Suprapubic skin (tissue), 4 donors: ENCODE results near the gene KANSL1. TPM values are rescaled to one million over a fixed set of nuclear protein-coding genes. Genes with fewer than 3 reads are reported as not detected.

Experiments used
- DNase-seq, 2 donors: peaks; one replicate each; pipeline ENCODE4 v3.0.0-alpha.2; 2019; ENCODE audit warnings: low spot score in 2 of 2
- H3K27ac ChIP-seq: fragments of 200-600 bp; sonication (generic); one replicate; pipeline ENCODE4 v1.5.1; 2019
- H3K27me3 ChIP-seq: fragments of 200-600 bp; sonication (generic); one replicate; pipeline ENCODE4 v1.5.1; 2019
- H3K36me3 ChIP-seq: fragments of 200-600 bp; sonication (generic); one replicate; pipeline ENCODE4 v1.5.1; 2019
- H3K4me1 ChIP-seq: fragments of 200-600 bp; sonication (generic); one replicate; pipeline ENCODE4 v1.5.1; 2019
- H3K4me3 ChIP-seq: fragments of 200-600 bp; sonication (generic); one replicate; pipeline ENCODE4 v1.5.1; 2019; ENCODE audit warnings: mild to moderate bottlenecking
- H3K9me3 ChIP-seq: fragments of 200-600 bp; sonication (generic); one replicate; pipeline ENCODE4 v1.5.1; 2019
- EP300 ChIP-seq: sonication (generic); formaldehyde crosslinking; IDR thresholded peaks from one replicate; pipeline ENCODE4 v1.6.1; 2017; ENCODE audit warnings: antibody characterized with exemption
- POLR2A ChIP-seq, 2 donors: fragments of 450-650 bp; IDR thresholded peaks; one replicate each; pipeline ENCODE4 v1.6.1; 2017; ENCODE audit warnings: antibody characterized with exemption in 2 of 2, mild to moderate bottlenecking in 2 of 2, moderate library complexity in 2 of 2
- POLR2AphosphoS5 ChIP-seq, 3 donors: sonication (generic); formaldehyde crosslinking; IDR thresholded peaks; one replicate each; pipeline ENCODE4 v1.6.1; 2017; ENCODE audit warnings: antibody characterized with exemption in 3 of 3
- WGBS: methylation state at CpG from one replicate; pipeline ENCODE4 v1.1.5; 2018; 5-methylcytosine and 5-hydroxymethylcytosine counted together
- total RNA-seq, 4 donors: library from RNA; depleted of rRNA; stranded (reverse); fragments of >200 nt; gene quantifications; one replicate each; pipeline ENCODE4 v1.1.0, GENCODE V29; 2016
- TF ChIP-seq, protein P1 (sequence below), 2 donors: fragments of 200-600 bp in 1 of 2; fragments of 450-650 bp in 1 of 2; sonication (generic) in 1 of 2; IDR thresholded peaks; one replicate each; pipeline ENCODE4 v1.5.1; 2016 to 2019; ENCODE audit warnings: antibody characterized with exemption in 2 of 2, mild to moderate bottlenecking in 1 of 2, moderate library complexity in 1 of 2

The KANSL1 gene
- total RNA-seq, 4 donors from 2014 or later, result 68.2 to 187 (median 79.0) TPM

DNA sequence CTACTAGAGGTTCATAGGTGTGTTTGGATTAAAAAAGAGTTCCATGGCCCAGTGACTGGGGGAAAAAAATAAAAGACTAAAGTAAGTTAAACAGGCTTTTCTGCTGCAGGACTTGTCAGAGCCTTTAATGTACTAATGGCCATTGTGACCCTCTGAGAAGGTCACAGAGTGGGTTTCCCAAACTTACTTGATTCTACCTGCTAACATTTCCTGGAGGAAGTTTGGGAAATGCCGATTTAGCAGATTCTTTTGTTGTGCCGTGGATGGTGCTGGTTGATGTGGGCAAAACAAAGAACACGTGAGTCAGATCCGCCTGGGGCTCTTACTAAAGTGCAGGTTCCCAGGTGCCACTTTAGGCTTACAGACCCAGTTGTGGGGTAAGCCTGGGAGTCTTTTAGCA is 207.8 kb downstream of the KANSL1 start:
- Histone ChIP-seq H3K36me3 (no peaks in the 10 kb centered on the region), H3K9me3 (no peaks in the 10 kb centered on the region), H3K4me3 (no peak overlapping the region), H3K27me3 (no peaks in the 10 kb centered on the region), H3K4me1 (no peaks in the 10 kb centered on the region), H3K27ac (no peak overlapping the region)
- no peak for DNase-seq
- TF ChIP-seq POLR2A (IDR thresholded peaks at IDR 0.05), result no peak
- TF ChIP-seq, protein P1, sequence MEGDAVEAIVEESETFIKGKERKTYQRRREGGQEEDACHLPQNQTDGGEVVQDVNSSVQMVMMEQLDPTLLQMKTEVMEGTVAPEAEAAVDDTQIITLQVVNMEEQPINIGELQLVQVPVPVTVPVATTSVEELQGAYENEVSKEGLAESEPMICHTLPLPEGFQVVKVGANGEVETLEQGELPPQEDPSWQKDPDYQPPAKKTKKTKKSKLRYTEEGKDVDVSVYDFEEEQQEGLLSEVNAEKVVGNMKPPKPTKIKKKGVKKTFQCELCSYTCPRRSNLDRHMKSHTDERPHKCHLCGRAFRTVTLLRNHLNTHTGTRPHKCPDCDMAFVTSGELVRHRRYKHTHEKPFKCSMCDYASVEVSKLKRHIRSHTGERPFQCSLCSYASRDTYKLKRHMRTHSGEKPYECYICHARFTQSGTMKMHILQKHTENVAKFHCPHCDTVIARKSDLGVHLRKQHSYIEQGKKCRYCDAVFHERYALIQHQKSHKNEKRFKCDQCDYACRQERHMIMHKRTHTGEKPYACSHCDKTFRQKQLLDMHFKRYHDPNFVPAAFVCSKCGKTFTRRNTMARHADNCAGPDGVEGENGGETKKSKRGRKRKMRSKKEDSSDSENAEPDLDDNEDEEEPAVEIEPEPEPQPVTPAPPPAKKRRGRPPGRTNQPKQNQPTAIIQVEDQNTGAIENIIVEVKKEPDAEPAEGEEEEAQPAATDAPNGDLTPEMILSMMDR (IDR thresholded peaks at IDR 0.05), result no peak
- TF ChIP-seq POLR2AphosphoS5 (IDR thresholded peaks at IDR 0.05), result no peak
- no peak for TF ChIP-seq EP300
- 84% methylated on average over 4 of the region's 4 CpGs for WGBS

DNA sequence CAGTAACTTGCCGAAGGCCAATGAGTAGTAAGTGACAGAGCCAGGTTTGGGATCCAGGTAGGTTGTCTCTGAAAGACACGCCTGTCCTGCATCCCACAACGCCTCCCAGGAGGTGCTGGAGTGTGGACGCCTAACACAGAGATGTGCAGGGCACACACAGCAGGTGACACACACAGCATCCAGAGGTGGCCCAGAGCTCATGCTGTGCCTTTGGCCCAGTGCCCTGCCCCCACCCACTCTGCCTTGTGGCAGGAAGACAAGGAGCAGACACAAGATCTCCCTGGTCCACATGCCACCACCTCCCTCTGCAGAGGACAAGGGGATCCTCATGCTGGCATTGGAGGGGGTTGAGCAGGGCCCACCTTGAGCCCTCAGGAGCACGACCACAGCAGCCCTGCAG is 208.9 kb downstream of the KANSL1 start:
- WGBS, result 88% methylated on average over 3 of the region's 5 CpGs
- H3K27ac ChIP-seq, result no peak overlapping the region
- DNase-seq, result no peak
- H3K36me3 ChIP-seq, result no peaks in the 10 kb centered on the region
- TF ChIP-seq POLR2A (IDR thresholded peaks at IDR 0.05) (no peak), EP300 (no peak), POLR2AphosphoS5 (IDR thresholded peaks at IDR 0.05) (no peak)
- TF ChIP-seq, protein P1 (IDR thresholded peaks at IDR 0.05), result no peak
- no peaks in the 10 kb centered on the region for H3K9me3 ChIP-seq
- no peaks in the 10 kb centered on the region for H3K4me1 ChIP-seq
- no peaks in the 10 kb centered on the region for H3K27me3 ChIP-seq
- no peak overlapping the region for H3K4me3 ChIP-seq

DNA sequence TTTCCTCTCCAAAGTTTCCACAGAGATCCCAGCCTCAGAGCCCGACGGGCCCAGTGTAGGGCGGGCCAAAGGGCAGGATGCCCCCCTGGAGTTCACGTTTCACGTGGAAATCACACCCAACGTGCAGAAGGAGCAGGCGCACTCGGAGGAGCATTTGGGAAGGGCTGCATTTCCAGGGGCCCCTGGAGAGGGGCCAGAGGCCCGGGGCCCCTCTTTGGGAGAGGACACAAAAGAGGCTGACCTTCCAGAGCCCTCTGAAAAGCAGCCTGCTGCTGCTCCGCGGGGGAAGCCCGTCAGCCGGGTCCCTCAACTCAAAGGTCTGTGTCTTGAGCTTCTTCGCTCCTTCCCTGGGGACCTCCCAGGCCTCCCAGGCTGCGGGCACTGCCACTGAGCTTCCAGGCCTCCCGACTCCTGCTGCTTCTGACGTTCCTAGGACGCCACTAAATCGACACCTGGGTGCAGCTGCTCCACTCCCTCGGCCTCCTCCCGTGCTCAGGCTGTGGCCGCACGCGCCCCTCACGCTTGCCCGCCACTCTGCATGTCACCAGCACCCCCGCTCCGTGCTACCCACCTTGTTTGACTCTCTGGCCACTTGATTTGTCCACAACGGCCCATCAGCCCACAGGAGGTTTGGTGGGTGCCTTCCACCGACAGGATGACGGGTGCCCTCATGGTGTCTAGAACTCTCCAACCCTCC is 209.5 kb downstream of the KANSL1 start:
- WGBS, result 89% methylated on average over 17 of the region's 31 CpGs
- Histone ChIP-seq H3K36me3 (no peaks in the 10 kb centered on the region), H3K27ac (no peak overlapping the region), H3K27me3 (no peaks in the 10 kb centered on the region), H3K4me1 (no peaks in the 10 kb centered on the region), H3K9me3 (no peaks in the 10 kb centered on the region), H3K4me3 (no peak overlapping the region)
- DNase-seq, result no peak
- TF ChIP-seq EP300 (no peak), POLR2A (IDR thresholded peaks at IDR 0.05) (no peak)
- TF ChIP-seq, protein P1 (IDR thresholded peaks at IDR 0.05), result no peak

DNA sequence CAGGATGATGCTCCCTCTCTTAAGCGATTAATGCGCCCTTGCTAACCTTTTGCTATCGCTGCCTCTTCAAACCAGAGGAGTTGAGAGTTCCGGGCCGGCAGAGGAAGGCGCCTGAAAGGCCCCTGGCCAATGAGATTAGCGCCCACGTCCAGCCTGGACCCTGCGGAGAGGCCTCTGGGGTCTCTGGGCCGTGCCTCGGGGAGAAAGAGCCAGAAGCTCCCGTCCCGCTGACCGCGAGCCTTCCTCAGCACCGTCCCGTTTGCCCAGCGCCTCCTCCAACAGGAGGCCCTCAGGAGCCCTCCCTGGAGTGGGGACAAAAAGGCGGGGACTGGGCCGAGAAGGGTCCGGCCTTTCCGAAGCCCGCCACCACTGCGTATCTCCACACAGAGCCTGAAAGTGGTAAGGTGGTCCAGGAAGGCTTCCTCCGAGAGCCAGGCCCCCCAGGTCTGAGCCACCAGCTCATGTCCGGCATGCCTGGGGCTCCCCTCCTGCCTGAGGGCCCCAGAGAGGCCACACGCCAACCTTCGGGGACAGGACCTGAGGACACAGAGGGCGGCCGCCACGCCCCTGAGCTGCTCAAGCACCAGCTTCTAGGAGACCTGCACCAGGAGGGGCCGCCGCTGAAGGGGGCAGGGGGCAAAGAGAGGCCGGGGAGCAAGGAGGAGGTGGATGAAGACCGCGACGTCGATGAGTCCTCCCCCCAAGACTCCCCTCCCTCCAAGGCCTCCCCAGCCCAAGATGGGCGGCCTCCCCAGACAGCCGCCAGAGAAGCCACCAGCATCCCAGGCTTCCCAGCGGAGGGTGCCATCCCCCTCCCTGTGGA is 210.2 kb downstream of the KANSL1 start:
- Histone ChIP-seq H3K4me1 (no peaks in the 10 kb centered on the region), H3K27ac (no peak overlapping the region), H3K27me3 (no peaks in the 10 kb centered on the region), H3K36me3 (no peaks in the 10 kb centered on the region), H3K9me3 (no peaks in the 10 kb centered on the region), H3K4me3 (no peak overlapping the region)
- WGBS, result 94% methylated on average over 14 of the region's 41 CpGs
- TF ChIP-seq, protein P1 (IDR thresholded peaks at IDR 0.05), result no peak
- no peak for TF ChIP-seq POLR2AphosphoS5 (IDR thresholded peaks at IDR 0.05)
- TF ChIP-seq POLR2A (IDR thresholded peaks at IDR 0.05), result no peak
- TF ChIP-seq EP300, result no peak
- no peak for DNase-seq

DNA sequence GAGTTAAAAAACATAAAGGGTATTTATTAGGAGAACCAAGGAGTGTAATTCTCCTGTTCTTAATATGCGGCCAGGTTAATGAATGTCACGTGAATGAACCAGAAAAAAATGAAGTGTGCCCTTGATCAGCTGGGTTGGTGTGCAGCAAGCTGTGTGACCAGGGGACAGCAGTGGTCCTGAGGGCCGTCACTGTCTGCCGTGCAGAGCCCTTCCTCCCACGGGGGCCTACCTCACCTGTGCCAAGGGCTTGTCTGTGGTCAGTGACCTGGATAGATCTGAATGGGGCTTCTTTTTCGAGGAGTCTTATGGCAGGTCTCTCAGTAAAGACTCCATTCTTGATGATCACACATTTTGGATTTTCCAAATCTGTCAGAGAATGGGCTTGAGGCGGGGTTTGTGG is 211.9 kb downstream of the KANSL1 start:
- TF ChIP-seq, protein P1 (IDR thresholded peaks at IDR 0.05), result no peak
- TF ChIP-seq POLR2A (IDR thresholded peaks at IDR 0.05) (no peak), POLR2AphosphoS5 (IDR thresholded peaks at IDR 0.05) (no peak), EP300 (no peak)
- Histone ChIP-seq H3K9me3 (no peaks in the 10 kb centered on the region), H3K4me3 (no peak overlapping the region), H3K27ac (no peak overlapping the region), H3K27me3 (no peaks in the 10 kb centered on the region), H3K4me1 (no peaks in the 10 kb centered on the region), H3K36me3 (no peaks in the 10 kb centered on the region)
- no peak for DNase-seq
- WGBS, result 94% methylated on average over 7 of the region's 7 CpGs
